GM21529 (cell line): ENCODE data around the gene TTC33.
"Not testable (repeated sequence)": the region's sequence is repeated elsewhere in the genome, so short reads cannot be mapped to it uniquely, and the experiment has no call there.

Experiments
- ATAC-seq: cut with Tn5 transposase; IDR thresholded peaks from one replicate; pipeline ENCODE4 v1.9.1; 2021; ENCODE audit not compliant: unreplicated experiment

TTC33 gene

GRCh38 chr5:40720069-40720468 is 35.7 kb downstream of the TTC33 start:
- no peak for ATAC-seq

GRCh38 chr5:40717281-40717680 is 38.5 kb downstream of the TTC33 start:
- ATAC-seq: no peak

- ATAC-seq: no peak
Measured at GRCh38 chr5:40716590-40716989, 39.2 kb downstream of the TTC33 start.

GRCh38 chr5:40716000-40716399 is 39.8 kb downstream of the TTC33 start:
- no peak for ATAC-seq

GRCh38 chr5:40714001-40714400 is 41.8 kb downstream of the TTC33 start:
- ATAC-seq: no peak

GRCh38 chr5:40710575-40710974 is 45.2 kb downstream of the TTC33 start:
- ATAC-seq: not testable (repeated sequence)

- not testable (repeated sequence) for ATAC-seq
Measured at GRCh38 chr5:40705484-40705883, 50.3 kb downstream of the TTC33 start.

GRCh38 chr5:40702027-40702426 is 53.7 kb downstream of the TTC33 start:
- ATAC-seq: not testable (repeated sequence)

- ATAC-seq: no peak
Measured at GRCh38 chr5:40700116-40700782, 55.5 kb downstream of the TTC33 start.

GRCh38 chr5:40694433-40694832 is 61.3 kb downstream of the TTC33 start:
- no peak for ATAC-seq

GRCh38 chr5:40691894-40692293 is 63.9 kb downstream of the TTC33 start:
- no peak for ATAC-seq

GRCh38 chr5:40690267-40690666 is 65.5 kb downstream of the TTC33 start:
- ATAC-seq: no peak

- peak; percentile 58 for ATAC-seq
Measured at GRCh38 chr5:40689438-40689837, 66.3 kb downstream of the TTC33 start.

GRCh38 chr5:40688996-40689395 is 66.8 kb downstream of the TTC33 start:
- no peak for ATAC-seq

- ATAC-seq: peak; percentile 92
Measured at GRCh38 chr5:40688127-40688761, 67.5 kb downstream of the TTC33 start.

- no peak for ATAC-seq
Measured at GRCh38 chr5:40687321-40687720, 68.4 kb downstream of the TTC33 start.

- no peak for ATAC-seq
Measured at GRCh38 chr5:40685976-40686486, 69.7 kb downstream of the TTC33 start.

GRCh38 chr5:40685193-40685592 is 70.6 kb downstream of the TTC33 start:
- ATAC-seq: no peak

- ATAC-seq: no peak
Measured at GRCh38 chr5:40683305-40683704, 72.5 kb downstream of the TTC33 start.

GRCh38 chr5:40682154-40683017 is 73.4 kb downstream of the TTC33 start:
- ATAC-seq: no peak

GRCh38 chr5:40681363-40682153 is 74.2 kb downstream of the TTC33 start:
- peak; percentile 20 for ATAC-seq
